GM19193 (cell line): ENCODE results near the gene NKX2-2.

Experiments used
- POLR2A ChIP-seq: IDR thresholded peaks from 4 replicates; pipeline ENCODE4 v1.6.1; 2011; ENCODE audit not compliant: insufficient read depth, insufficient read length; ENCODE audit errors: extremely low read depth

Gene NKX2-2

DNA sequence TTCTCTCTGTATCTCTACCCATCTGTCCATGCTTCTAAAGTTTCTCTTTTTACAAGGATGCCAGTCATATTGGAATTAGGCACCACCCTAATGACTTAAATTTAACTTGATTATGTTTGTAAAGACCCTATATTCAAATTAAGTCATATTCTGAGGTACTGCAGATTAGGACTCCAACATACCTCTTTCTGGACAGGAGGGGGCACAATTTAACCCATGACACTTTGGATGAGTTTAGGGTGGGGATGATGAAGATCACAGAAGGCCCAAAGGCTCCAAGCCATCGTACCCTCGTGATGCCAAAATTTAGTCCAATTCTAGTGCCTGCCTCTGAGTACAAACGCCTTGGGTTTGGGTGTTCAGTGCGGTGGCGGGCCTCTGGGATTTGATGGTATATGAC is 15.0 kb upstream of the NKX2-2 start:
- no peak for TF ChIP-seq POLR2A

DNA sequence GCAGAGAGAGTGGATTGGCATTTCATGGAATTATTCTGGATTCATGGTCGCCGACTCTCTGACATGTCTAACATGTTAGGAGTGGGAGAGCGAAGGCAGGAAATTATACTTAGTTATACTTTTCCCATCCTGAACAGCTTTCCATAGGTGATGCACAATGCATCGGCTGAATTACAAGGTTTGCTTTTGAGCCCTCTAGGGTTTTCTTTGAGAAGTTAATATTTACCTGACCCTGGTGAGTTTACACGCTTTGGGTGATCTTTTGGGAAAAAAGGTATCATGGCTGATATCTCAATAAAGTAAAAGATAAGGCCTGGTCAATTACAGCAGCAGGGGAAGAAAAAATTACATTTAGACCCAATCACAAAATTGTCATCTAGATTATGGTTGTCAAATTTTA is 14.0 kb upstream of the NKX2-2 start:
- TF ChIP-seq POLR2A, result no peak

DNA sequence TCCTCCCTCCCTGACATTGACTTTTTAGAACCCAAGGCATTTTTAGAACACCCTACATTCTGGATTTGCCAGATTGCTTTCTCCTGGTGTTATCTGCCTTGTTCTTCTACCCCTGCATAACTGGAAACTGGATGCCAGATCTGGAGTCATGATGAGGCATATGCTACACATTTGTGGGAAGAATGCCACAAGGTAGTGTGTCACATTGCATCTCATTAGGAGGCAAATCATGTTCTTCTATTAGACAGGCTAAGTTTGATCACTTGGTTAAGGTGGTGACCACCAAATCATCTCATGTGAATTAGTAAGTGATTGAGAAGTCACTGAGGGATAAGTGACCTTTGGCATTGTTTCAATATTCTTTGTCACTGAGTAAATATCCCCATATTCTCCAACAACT is 12.9 kb upstream of the NKX2-2 start:
- no peak for TF ChIP-seq POLR2A

DNA sequence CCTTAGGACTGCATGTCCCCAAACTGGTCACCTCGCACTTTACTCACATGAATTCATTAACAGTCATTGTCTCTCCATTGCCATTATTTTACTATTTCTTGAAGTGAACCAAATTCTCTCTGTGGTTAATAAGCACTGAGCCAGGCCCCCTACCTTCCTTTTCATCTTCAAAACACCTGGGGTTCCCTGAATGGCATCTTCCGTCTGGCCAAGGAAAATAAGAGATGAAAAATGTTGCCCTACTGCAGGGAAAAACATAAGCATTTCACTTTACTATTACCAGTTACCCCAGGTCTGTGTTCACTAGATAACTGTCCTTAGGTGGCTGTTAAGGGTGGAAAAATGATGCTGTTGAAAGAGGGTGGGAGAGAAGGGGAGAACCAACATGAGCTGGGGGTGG is 10.0 kb upstream of the NKX2-2 start:
- TF ChIP-seq POLR2A, result no peak

DNA sequence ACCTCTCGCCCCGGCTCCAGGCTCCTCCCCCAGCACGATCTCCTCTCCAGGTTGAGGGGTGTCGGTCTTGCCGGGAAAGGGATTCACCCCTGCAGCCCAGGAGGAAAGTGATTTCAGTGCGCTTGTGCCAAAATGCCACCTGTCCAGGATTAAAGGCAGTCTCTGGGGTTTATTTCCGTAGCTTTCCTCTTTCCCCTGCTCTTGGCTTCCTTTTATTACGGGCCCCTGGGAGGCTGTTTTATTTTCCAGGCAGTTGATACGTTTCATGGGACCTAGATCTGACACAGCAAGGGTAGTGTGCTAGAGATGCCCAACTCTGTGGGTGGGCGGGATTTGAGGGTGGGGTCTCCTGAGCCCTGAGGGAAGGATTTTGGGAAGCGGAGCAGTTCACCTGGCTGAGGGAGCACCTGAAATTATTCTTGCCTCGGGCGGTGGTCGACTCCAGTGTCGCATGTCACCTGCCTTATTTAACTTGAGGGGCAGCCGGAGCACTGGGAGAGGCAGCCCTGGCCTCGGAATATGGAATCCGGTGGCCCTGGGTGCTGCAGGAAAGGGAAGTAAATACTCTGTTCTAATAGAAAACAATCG is 9.5 kb upstream of the NKX2-2 start:
- TF ChIP-seq POLR2A, result no peak

DNA sequence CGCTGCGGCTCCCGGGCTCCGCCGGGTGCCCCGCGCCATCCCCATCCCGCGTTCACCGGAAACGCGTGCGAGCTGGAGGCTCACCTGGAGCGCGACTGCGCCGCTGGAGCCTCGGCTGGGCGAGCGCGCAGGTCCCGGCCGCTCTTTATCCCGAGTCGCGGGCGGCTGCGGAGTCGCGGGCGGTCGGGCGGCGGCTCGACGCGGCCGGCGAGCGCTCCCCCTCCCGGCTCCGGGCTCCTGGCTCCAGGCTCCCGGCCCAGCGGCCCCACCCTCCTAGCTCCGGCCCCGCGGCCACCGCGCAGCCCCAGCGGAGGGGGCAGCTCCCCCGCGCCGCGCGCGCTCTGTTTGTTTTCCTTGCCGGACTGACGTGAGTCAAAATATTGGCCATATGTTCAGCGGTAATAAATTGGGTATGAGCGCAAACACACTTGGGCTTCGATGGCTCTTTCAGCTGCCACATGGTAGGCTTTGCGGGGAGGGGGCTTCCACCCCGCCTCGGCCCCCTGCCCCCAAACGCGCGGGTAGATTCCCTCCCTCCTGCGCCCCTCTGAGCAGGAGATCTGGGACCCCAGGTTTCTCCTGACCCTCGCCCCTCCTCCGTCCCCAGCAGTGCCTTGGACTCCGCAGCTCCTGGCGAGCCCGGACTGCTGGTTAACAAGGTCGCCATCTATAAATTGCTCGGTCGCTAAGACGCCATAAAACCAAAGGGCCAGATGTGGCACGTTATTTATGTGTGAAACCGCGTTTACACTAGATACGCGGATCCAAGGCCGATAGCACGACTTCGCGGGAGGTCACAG is 8.8 kb upstream of the NKX2-2 start:
- TF ChIP-seq POLR2A, result no peak

DNA sequence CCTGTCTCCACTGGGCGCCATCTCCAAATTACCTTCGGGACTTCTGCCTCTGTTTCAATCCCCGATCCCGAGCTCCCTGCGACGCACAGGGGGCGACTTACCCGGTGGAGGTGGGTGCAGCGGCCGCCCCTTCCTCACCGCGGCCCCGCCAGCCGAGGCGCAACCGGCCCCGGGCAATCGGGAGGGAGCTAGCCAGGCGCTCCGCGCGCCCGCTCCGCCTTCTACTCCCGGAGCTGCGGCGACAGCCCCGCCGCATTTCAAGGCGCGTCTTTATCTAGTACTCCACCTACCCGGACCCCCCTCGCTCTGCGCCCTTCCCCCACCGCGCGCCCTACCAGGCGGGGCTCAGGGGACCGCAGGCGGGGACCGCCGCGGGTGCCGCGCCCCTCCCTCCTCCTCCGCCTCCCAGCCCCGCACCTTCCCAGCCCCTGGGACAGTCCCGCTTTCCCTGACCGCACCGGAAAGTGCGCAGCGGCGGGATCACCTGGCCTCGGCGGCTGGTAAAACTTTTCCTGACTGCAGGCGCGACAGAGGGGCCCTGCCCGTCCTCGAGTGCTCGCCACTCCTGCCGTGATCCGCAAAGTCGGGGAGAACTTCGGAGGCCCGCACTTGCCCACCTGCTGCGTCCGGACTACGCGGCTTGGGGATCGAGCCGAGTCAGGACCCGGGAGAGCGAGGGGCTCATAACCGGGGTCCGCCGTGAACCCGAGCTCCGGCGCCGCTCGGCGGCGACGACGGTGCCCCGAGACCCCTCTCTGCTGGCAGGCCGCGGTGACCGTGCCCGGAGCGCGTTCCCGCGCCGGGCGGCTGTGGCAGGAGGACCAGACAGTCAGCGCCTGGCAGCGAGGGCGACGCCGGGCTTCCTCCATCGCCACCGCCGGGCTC is 8.0 kb upstream of the NKX2-2 start:
- no peak for TF ChIP-seq POLR2A

DNA sequence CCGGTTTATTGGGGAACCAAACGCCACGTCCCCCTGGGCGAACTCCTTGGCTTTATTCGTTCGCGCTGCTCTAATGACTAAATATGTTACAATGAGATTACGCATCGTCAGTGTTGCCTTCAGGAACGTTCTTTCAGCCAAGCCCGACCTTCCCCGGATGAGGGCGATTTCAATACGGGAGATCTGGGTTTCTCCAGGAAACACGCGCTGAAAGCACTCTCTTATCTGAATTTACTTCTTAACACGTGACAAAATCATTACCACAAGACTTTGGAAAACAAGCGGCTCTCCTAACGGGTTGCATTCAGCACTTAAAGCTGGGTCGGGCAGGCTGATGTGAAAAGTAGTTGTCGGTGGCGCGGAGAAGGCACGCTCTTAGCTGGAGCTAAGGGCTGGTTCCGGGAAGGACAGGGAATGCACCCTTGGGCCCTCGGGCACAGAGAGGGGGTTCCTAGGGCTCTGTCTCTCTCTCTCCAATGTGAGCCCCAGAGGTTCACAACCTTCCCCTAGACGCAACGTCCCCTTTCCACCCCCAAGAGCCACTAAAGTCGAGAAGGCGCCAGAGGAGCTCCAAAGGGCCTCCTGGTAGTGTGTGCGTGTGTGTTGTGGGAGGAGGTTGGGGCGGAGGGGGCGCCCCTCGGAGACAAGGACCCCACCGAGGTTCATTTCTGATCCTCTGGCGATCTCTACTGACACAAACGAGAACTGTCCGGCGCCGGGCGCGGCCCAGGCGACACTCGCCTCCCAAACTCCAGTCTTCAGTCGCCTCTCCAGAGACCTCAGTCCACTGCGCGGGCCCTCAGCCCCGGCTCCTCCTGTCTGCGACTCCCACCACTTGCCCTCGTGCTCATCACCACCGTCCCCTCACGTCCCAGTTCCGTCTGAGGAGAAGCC is 7.1 kb upstream of the NKX2-2 start:
- no peak for TF ChIP-seq POLR2A

DNA sequence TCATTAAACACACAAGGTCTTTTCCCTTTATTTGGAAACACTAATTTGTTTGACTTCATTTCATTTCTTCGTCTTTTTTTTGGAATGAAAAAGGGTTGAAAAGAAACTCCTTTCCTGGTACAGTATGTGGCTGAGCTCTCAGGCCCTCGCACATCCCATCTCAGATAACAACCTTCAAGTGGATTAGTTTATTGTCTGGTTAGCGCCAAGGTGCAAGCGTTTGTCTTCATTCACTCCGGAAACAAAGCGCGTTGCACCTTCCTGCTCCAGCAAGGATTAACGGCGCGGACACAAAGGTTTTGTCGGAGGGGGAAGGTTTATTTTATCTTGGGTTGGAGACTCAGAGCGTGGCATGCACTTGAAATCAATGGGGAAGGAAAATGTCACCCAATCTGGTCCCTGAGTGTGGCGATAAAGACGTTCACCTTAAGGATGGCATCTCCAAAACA is 5.3 kb upstream of the NKX2-2 start:
- TF ChIP-seq POLR2A, result no peak

DNA sequence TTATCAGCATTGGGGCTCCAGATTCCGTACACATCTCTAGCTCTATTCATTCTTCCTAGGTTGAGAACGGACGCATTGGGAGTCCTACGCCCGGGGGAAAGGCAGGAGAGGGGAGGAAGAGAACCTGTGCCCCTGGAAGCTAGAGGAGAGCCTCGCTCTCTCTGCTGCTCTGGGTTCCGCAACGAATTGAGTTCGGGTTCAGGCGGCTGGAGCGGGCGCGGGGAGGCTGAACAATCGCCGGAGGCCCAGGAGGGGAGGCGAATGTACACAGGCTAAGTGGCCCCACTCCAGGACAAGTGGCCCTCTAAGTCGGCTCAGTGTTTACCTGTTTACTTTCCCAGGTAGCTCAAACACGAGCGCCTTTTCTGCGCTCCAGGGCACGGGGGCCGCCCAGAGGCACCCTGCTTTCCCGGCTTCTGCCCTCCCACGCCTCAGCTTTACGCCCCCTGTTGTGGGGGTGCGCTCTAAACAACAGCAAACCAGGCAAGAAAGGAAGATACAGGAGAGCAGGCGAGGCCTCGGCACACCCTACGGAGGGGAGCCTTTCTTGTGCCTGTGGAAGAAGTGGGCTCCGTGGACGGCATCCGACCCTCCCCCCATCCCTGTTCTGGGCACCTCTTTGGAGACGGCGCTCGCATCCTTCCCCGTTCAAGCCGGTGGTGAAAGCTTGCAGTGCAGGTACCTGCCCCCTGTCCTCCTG is 4.6 kb upstream of the NKX2-2 start:
- no peak for TF ChIP-seq POLR2A

DNA sequence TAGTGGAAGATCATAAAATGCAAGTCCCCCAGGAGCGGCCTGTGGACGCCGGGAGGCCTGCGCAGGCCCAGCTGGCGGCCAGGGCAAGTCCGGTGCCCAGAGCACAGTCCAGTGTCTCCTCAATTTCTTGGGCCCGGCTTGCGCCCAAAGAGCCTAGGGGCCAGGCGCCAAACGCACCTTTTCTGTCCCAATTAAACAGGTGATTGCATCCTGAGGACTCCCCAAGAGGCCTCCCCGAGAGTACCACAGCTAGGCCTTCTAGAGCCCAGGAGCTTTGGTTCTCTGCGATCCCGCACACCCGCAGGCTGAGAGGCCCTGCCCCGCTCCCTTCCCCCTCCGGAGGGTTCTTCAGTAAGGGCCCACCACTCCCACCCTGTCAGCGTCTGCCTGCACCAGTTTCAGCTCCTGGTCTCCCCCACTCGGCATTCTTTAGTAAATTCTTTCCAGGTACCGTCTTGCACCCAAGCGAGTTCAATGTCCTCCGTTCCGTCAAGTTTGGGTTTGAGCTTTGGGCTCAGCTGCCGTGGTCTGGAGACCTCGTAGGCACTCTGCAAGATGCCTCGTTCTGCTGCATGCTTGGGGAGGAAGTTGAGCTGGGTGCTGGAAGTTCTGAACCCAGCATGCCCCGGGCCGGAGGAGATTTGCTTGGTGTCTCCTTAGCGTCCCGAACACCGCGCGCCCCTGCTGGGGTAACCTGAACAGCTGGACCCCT is 3.9 kb upstream of the NKX2-2 start:
- TF ChIP-seq POLR2A, result no peak

DNA sequence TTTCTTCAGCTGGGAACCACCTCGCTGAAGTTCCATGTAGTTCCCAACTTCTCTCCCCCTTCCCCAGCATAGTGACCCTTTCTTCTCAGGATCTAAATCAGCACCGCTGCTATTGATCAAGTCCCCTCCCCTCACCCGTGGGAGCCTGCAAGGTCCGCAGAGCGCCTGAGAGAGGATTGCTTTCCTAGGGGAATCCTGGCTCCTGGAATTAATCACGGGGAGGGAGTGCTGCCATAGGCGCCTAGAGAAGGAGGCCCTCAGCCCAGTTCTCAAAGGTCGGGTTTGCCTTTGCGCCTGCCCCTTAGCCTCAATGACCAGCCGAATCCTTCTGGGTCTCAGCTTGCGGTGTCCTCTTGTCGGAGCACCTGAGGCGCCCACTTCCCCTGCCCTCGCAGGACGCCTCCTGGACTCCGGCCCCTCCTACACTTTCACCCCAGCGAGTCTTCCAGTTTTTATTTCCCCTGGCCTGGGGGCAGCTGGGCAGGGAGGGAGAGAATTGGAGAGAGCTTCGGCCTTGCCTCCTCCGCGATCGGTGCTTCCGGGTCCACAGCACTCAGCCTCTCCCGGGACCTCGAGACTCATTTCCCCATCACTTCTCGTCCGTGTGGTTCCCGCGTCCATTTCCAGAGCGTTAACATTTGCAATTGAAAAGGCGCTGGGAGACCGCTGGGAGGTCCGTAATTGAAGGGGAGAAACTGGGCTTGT is 3.1 kb upstream of the NKX2-2 start:
- TF ChIP-seq POLR2A, result no peak

DNA sequence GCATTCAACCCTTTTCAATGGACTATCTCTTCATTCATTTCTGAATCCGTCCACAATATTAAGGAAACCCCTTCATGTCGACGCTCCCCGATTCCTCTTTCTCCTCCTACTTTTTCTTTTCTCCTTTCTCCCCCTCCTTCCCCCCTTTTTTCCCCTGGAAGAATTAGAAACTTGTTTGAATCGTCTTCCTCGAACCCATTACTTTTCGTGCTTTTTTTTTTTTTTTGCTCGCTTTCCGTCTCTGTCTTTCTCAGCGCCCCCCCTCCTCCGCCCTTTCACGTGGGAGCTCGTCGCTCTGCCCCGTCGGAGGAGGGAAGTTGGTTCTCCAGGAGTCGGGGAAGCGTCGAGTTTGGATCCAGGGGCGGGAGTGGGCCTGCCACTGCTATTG is 2.3 kb upstream of the NKX2-2 start:
- no peak for TF ChIP-seq POLR2A
